Measurements from ENCODE around the gene PRMT2.

PRMT2 gene

GRCh38 chr21:46635324-46636180 lies at the start of gene PRMT2:
PRMT2 (plus strand) TSS chr21:46635674; CDS start chr21:46636952, 1,278 bp downstream.
- H3K36me3 Mint-ChIP-seq (ENCODE audit: low read depth), result peaks cover 19% of the 10 kb centered on the region
- H3K9me3 Mint-ChIP-seq, result peaks cover 6% of the 10 kb centered on the region
- no peak for TF ChIP-seq CTCF (IDR thresholded peaks at IDR 0.05)
- H3K4me1 Mint-ChIP-seq, result peaks cover 45% of the 10 kb centered on the region
- peak within 1 kb of the TSS; percentile 92 for H3K4me3 Mint-ChIP-seq
- H3K27me3 Mint-ChIP-seq (ENCODE audit: low read depth, poor library complexity), result peaks cover 6% of the 10 kb centered on the region
- peak; percentile 98 for DNase-seq
- peak within 1 kb of the TSS; percentile 97 for H3K27ac Mint-ChIP-seq

DNA sequence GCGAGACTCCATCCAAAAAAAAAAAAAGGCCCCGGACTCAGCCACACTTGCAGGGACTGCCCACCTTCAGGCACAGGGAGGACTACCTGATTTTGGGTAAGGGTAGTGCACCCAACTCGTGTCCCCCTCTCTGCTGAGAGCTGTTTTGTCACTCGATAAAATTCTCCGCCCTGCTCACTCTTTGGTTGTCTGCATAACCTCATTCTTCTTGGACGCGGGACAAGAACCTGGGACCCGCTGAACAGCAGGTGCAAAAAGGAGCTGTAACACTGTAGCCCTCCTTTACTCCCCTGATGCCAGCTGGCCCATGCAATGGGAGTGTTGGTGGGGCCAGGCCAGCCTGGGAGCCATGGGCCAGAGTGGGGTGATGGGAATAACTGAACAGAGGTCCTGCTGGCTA lies 41.2 kb upstream of the PRMT2 start:
- Mint-ChIP-seq H3K4me1 (peaks cover 17% of the 10 kb centered on the region), H3K36me3 (ENCODE audit: low read depth) (no peaks in the 10 kb centered on the region), H3K27me3 (ENCODE audit: low read depth, poor library complexity) (peaks cover 21% of the 10 kb centered on the region), H3K27ac (no peak overlapping the region), H3K4me3 (no peak overlapping the region), H3K9me3 (peaks cover 60% of the 10 kb centered on the region)
- no peak for TF ChIP-seq CTCF (IDR thresholded peaks at IDR 0.05)
- DNase-seq, result no peak

DNA sequence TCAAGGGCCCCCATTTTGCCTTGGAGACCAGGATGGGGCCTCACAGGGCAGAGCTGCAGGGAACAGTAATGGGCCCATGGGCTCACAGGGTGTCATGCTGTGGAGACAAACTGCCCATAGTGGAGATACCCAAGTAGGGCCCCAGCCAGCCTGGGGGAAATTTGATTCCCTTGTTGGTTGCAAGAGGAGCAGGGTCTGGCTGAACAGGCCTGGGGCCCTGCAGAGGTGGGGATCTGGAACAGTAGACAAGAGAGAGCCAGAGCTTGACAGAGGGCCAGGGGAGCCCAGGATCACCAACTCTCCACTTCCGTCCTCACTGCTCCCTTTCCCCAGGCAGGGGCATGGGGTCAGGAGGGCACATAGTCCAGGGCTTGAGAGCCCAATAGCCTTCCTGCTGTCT lies 39.3 kb upstream of the PRMT2 start:
- H3K27me3 Mint-ChIP-seq (ENCODE audit: low read depth, poor library complexity), result peaks cover 16% of the 10 kb centered on the region
- peak overlapping the region; percentile 48 for H3K27ac Mint-ChIP-seq
- DNase-seq, result no peak
- no peaks in the 10 kb centered on the region for H3K36me3 Mint-ChIP-seq (ENCODE audit: low read depth)
- no peak overlapping the region for H3K4me3 Mint-ChIP-seq
- H3K9me3 Mint-ChIP-seq, result peaks cover 40% of the 10 kb centered on the region
- H3K4me1 Mint-ChIP-seq, result peaks cover 26% of the 10 kb centered on the region
- TF ChIP-seq CTCF (IDR thresholded peaks at IDR 0.05), result no peak

DNA sequence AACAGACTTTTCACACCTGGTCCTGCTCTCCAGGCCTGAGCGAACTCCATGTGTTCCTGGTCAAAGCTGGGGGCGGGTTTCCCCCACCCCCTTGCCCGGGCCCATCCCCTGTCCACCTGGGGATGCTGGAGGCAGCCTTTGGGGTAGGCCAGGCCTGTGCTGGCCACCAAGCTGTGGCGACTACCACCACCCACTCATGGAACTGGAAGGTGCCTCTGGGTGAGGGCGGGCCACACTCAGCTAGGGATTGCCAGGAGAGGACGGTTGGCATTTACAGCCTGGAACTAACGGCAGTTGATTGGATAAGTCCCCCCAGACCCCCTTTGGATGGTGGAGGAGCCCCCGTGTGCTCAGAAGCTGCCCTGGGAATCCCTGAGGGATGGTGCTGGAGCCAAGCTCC lies 38.4 kb upstream of the PRMT2 start:
- Mint-ChIP-seq H3K9me3 (peaks cover 32% of the 10 kb centered on the region), H3K4me1 (peaks cover 29% of the 10 kb centered on the region), H3K36me3 (ENCODE audit: low read depth) (no peaks in the 10 kb centered on the region), H3K27me3 (ENCODE audit: low read depth, poor library complexity) (peaks cover 21% of the 10 kb centered on the region), H3K27ac (no peak overlapping the region), H3K4me3 (no peak overlapping the region)
- no peak for DNase-seq
- no peak for TF ChIP-seq CTCF (IDR thresholded peaks at IDR 0.05)

DNA sequence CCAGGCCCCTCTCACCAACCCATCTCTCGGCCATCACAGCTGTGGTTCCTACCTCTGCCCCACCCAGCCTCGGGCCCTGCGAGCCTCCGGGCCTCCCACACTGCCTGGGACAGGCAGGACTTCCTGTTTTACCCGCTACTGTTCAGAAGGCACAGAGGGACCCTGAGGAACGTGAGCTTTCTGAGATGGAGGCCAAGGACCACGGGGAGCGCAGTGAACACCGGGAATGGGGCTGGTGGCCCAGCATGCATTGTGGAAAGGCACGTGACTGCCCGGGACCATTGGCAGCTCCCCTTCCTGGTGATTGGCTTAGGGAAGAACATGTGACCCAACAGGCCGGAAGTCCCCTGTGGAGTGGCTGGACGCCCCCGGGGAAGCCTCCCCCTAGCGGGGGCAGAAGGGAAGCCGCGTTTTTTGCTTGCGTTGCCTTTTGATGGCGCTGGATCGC lies 37.6 kb upstream of the PRMT2 start:
- TF ChIP-seq CTCF (IDR thresholded peaks at IDR 0.05), result no peak
- Mint-ChIP-seq H3K27me3 (ENCODE audit: low read depth, poor library complexity) (peaks cover 27% of the 10 kb centered on the region), H3K4me3 (no peak overlapping the region), H3K4me1 (peaks cover 38% of the 10 kb centered on the region), H3K27ac (no peak overlapping the region), H3K9me3 (peaks cover 23% of the 10 kb centered on the region), H3K36me3 (ENCODE audit: low read depth) (no peaks in the 10 kb centered on the region)
- no peak for DNase-seq

All from nephron progenitor cell (in vitro differentiated cells).